ENCODE results near the gene GALNT2.

GRCh38 chr1:230165536-230165935 lies 98.5 kb downstream of the GALNT2 start:
- TF ChIP-seq CTCF (IDR thresholded peaks at IDR 0.05) (no peak), POLR2A (IDR thresholded peaks at IDR 0.05) (no peak), EP300 (IDR thresholded peaks at IDR 0.05) (no peak)

Data from tibial nerve (tissue), 4 donors.